Right lobe of liver (tissue), 4 donors: ENCODE data around the gene MOB3B.

Experiments
- CTCF ChIP-seq, 4 donors: fragments of 200-600 bp in 3 of 4; fragments of 450-650 bp in 1 of 4; IDR thresholded peaks; one replicate each; pipeline versions ENCODE4 v1.5.1 to v1.8.0; 2016 to 2022; ENCODE audit warnings: antibody characterized with exemption in 4 of 4, mild to moderate bottlenecking in 2 of 4
- POLR2A ChIP-seq: fragments of 450-650 bp; IDR thresholded peaks from one replicate; pipeline ENCODE4 v1.6.1; 2017; ENCODE audit warnings: antibody characterized with exemption, mild to moderate bottlenecking
- donor health status: DM: no; HTN: no; CAD: no.
- donor health status: DM: no; HTN: no; CAD: no.
- donor health status: DM: no; HTN: yes; CAD: no.

DNA sequence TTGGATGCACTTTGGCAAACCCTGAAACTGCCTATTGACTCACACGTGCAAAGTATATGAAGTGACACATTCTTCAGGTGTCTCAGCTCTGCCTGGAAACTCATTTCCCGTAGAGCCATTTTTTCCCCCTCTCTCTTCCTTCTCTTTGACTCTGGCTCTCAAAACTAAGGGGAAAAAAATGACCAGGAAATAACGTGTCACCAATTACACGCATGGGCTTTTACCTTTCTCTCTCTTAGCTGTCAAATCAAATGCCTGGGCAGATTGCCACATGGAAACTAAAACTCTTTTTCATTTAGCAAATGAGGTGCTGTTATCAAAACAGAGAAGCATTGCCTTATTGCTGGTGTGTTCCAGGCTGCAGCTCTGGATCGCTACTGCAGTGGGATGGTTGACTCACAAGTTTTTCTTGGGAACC lies 23.9 kb downstream of the MOB3B start:
- TF ChIP-seq CTCF (IDR thresholded peaks at IDR 0.05) (no peak), POLR2A (no peak)
